ENCODE data around the gene ARAP1. TPM values are rescaled to one million over a fixed set of nuclear protein-coding genes. Genes with fewer than 3 reads are reported as not detected.

The ARAP1 gene
- total RNA-seq, 2 donors from 2014 or later: 76.5 to 103 TPM

- Histone ChIP-seq H3K4me3 (no peak overlapping the region), H3K36me3 (no peaks in the 10 kb centered on the region), H3K27me3 (replicated peaks; ENCODE audit: insufficient read depth) (no peaks in the 10 kb centered on the region), H3K4me1 (ENCODE audit: control insufficient read depth in 1 of 2, low read depth in 2 of 2) (no peaks in the 10 kb centered on the region), H3K9me3 (no peaks in the 10 kb centered on the region), H3K27ac (no peak overlapping the region)
- ATAC-seq (ENCODE audit: insufficient number of reproducible peaks, low FRiP score, low read depth) (no peak), DNase-seq (ENCODE audit: low spot score) (no peak)
- TF ChIP-seq CTCF (IDR thresholded peaks at IDR 0.05): no peak
Observed at GRCh38 chr11:72657411-72658100, 94.7 kb downstream of the ARAP1 start.

- no peaks in the 10 kb centered on the region for H3K9me3 ChIP-seq
- ATAC-seq (ENCODE audit: insufficient number of reproducible peaks, low FRiP score, low read depth): no peak
Observed at GRCh38 chr11:72655896-72656464, 96.2 kb downstream of the ARAP1 start.

GRCh38 chr11:72655014-72655413 is 97.2 kb downstream of the ARAP1 start:
- Histone ChIP-seq H3K4me1 (ENCODE audit: control insufficient read depth in 1 of 2, low read depth in 2 of 2) (no peaks in the 10 kb centered on the region), H3K4me3 (no peak overlapping the region), H3K36me3 (no peaks in the 10 kb centered on the region), H3K27ac (no peak overlapping the region), H3K9me3 (no peaks in the 10 kb centered on the region), H3K27me3 (replicated peaks; ENCODE audit: insufficient read depth) (no peaks in the 10 kb centered on the region)
- TF ChIP-seq CTCF (IDR thresholded peaks at IDR 0.05): no peak
- no peak for ATAC-seq (ENCODE audit: insufficient number of reproducible peaks, low FRiP score, low read depth)
- no peak for DNase-seq (ENCODE audit: low spot score)

More at GRCh38 chr11:72655896-72656464, 96.2 kb downstream of the ARAP1 start:
- no peak overlapping the region for H3K27ac ChIP-seq
- no peak for DNase-seq (ENCODE audit: low spot score)
- no peaks in the 10 kb centered on the region for H3K27me3 ChIP-seq (replicated peaks; ENCODE audit: insufficient read depth)
- no peaks in the 10 kb centered on the region for H3K4me1 ChIP-seq (ENCODE audit: control insufficient read depth in 1 of 2, low read depth in 2 of 2)
- no peaks in the 10 kb centered on the region for H3K36me3 ChIP-seq
- TF ChIP-seq CTCF (IDR thresholded peaks at IDR 0.05): no peak
- no peak overlapping the region for H3K4me3 ChIP-seq

GRCh38 chr11:72653649-72654048 is 98.6 kb downstream of the ARAP1 start:
- H3K27me3 ChIP-seq (replicated peaks; ENCODE audit: insufficient read depth): no peaks in the 10 kb centered on the region
- no peak overlapping the region for H3K4me3 ChIP-seq
- TF ChIP-seq CTCF (IDR thresholded peaks at IDR 0.05): no peak
- no peak for ATAC-seq (ENCODE audit: insufficient number of reproducible peaks, low FRiP score, low read depth)
- H3K4me1 ChIP-seq (ENCODE audit: control insufficient read depth in 1 of 2, low read depth in 2 of 2): no peaks in the 10 kb centered on the region
- no peak for DNase-seq (ENCODE audit: low spot score)
- no peaks in the 10 kb centered on the region for H3K36me3 ChIP-seq
- no peak overlapping the region for H3K27ac ChIP-seq
- H3K9me3 ChIP-seq: no peaks in the 10 kb centered on the region

- DNase-seq (ENCODE audit: low spot score) (no peak), ATAC-seq (ENCODE audit: insufficient number of reproducible peaks, low FRiP score, low read depth) (no peak)
- Histone ChIP-seq H3K4me3 (no peak overlapping the region), H3K9me3 (no peaks in the 10 kb centered on the region), H3K27ac (no peak overlapping the region), H3K27me3 (replicated peaks; ENCODE audit: insufficient read depth) (no peaks in the 10 kb centered on the region), H3K36me3 (no peaks in the 10 kb centered on the region), H3K4me1 (ENCODE audit: control insufficient read depth in 1 of 2, low read depth in 2 of 2) (no peaks in the 10 kb centered on the region)
- TF ChIP-seq CTCF (IDR thresholded peaks at IDR 0.05): no peak
Observed at GRCh38 chr11:72652873-72653630, 99.2 kb downstream of the ARAP1 start.

All from thoracic aorta (tissue), 2 donors.